HG02571 (cell line): Measurements from ENCODE around the gene OPCML.

Experiments
- ATAC-seq: cut with Tn5 transposase; IDR thresholded peaks from one replicate; pipeline ENCODE4 v1.9.1; 2021; ENCODE audit warnings: mild to moderate bottlenecking, moderate library complexity; ENCODE audit not compliant: unreplicated experiment

Gene OPCML

DNA sequence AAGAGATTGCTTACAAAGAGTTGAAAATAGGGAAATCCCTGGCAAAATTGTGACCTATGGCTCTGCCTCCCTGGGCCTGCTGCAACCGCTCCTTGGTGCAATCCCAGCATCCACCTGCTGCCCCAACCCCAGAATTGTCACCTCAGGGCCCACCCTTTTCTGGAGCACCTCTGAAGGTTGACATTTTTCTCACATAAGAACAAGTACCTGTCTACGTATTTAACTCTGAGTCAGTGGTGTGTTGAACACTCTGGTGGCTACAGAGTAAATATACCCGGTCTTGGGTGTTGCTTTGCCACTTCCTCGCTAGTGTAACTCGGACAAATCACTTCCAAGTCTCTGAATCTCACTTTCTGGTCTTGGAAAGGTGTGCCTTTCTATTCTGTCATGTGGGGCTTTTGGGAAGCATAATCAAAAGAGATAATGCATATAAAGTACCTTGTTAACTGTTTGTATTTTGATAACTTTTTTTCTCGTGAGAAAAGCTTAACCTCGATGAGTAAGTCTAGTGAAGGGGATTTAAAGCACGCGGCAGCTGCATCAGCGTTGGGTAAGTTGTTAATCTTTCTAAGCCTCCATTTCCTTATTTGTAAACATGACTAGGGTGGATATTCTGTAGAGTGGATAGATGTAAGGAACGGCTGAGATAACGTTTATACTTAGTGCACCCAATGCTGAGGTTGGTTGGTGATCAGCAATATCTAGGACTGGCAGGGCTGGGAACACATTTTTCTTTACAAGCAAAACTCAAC lies 881.2 kb downstream of the OPCML start:
- no peak for ATAC-seq

DNA sequence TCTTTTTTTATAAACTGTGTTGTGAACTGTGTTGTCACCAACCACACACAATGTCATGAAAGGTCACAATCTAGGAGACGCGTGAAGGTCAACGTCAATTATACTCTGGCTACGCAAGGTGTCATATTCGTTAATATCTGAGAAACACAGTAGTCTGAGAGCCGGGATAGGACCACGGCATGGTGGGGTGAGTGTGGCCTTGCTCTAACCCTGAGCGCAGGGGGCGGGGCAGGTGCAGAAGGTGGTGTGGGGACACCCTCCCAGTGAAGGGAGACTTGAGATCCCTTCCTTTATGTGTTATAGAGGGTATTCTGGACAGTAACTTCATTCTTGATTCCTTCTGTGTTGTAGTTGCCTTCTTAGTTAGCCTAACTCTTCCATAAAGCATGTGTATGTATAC lies 883.0 kb downstream of the OPCML start:
- no peak for ATAC-seq

DNA sequence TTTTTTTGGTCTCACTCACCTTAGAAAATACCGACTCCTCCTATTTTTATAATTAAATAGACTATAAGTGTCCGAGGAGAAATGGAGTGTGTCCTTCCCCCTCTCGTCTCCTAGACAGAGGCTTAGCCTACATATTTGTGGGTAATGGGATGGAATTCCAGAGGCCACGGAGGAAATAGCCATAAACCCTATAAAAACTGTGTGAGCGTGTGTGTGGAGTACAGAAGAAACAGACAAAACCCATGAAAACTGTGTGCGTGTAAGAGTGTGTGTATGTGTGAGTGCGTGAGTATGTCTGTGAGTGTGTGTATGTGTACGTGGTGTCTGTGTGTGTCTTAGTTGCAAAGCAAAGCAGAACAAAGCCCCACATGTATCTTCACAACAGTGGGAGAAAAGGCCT lies 883.5 kb downstream of the OPCML start:
- ATAC-seq, result no peak

DNA sequence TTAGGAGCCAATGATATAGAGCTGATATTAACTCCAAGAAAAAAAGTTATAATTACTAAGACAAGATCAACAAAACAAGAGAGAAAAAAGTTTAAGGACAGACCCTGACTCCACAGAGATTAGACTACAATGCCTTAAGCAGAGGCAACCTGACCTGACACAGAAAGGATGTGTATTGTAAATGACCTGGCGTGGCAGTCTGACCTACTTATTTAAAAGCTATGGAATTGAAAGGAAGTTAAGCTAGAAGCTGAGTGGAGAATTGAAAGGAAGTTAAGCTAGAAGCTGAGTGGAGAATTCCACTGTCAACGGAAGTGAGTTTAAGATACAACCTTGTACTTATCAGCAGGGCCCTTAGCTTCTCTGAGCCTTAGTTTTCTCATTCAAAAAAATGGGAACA lies 885.4 kb downstream of the OPCML start:
- ATAC-seq, result no peak

DNA sequence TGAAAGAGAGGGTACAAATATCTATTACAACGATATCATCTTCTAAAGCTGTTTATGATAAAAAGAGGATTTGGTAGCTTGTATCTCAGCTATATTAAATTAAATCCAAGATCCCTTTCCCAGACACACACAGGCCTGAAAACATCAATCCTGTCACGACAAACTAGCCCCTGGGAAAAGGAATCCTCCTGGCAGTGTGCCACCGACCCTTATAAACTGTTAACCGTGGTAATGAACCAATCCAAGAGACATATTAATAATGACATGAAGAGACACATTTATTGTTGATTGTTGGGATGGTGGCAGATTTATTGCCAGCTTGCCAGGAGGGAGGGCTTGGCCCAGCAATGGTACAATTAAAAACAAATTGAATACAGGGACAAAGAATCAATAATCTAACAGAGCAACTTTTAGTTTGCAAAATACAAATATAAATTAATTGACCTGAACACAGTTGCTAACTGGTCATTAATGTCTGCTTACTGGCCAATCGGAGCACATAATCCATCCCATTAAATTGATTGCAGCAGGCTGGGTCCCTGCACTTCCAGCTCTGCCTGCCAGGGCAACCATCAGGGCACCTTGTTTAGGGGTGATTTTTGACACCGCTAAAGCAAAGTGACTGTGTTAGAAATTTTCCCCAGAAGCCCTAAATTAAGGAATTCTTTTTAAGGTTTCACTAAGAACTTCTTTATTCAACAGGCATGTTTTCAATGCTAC lies 887.6 kb downstream of the OPCML start:
- ATAC-seq, result no peak

DNA sequence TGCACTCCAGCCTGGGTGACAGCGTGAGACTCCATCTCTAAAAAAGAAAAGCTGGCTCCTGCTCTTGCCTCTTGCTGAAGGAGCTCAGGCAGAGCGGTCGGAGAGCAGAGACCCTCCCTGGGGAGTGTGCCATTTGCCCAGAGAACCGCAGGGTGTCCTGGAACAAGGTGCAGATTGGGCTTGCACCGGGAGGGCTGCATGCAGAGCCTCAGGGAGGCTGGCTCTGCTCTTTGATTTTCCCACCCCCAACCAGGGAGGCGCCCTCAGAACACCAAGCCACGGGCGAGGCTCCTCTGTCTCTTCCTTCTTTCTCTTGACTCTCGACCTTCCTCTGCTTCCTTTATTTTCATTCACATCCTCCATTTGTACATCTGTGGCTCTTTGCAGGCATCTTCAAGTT lies 889.1 kb downstream of the OPCML start:
- no peak for ATAC-seq

DNA sequence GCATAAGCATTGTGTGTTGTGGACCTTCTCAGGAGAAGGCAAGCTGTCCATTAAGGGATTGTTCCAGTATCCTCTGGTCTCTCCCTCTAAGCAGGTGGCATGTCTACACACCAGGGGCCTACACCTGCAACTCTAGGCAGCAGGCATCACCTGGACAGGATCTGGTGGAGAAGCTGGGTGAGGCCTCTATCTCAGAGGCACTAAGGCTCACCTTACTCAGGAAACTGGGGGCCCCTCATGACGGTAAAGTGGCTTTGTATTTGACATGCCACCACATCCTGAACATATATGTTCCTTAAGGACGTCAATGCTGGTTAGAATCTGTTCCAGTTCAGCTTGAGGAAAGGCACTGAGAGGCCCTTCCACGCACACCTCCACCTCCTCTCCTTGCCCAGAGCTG lies 891.3 kb downstream of the OPCML start:
- ATAC-seq, result no peak

DNA sequence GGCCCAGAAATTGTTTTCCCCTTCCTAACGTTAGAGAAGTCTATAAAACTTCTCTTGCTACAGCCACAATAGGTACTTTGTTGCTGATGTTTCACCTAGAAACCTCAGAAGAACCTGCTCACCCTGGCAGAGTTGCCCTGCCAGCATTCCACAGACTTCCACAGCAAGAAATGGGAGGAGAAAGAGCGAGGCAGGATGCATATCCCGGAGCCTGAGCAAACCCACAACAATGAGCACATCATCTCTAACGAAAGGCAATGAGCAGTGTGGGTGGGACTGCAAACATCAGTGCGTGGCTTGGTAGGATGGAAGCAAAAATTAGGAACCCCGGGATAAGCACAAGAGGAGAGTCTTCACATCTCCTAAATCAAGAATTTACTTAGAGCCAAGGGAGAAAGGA lies 892.3 kb downstream of the OPCML start:
- no peak for ATAC-seq

DNA sequence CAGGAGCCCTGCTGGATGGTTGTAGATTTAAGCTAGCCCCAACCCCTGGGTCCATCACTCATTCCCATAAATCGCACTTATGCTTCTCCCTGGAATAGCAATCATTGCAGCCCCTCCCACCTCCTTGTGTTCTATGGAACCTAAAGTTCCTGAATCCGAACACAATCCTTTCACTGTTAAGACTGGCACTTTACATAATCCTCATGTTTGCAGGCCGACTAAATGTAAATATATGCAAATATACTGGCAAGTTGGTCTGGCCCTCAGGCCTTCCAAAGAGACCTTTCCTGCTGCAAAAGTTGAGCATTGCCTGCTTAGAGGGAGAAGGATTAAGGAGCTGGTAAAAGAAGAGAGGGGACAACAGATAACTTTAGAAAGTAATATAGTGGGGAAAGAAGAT lies 892.9 kb downstream of the OPCML start:
- ATAC-seq, result no peak

DNA sequence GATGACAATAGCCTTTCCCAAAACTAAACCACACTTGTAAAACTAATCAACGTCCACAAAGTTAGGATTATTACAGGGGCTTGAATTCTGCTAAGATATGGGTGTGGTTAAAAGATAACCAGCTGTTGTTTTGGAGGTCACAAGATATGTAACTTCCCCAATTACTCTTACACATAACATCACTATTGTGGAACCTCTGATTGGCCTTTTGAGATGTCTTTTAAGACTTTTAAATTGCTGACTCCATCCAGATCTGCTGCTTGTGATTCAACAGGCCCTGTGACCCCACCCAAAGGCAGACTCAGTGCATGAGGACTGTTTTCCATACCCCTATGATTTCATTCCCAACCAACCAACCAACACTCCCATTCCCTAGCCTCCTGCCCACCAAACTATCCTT lies 893.9 kb downstream of the OPCML start:
- ATAC-seq, result no peak

DNA sequence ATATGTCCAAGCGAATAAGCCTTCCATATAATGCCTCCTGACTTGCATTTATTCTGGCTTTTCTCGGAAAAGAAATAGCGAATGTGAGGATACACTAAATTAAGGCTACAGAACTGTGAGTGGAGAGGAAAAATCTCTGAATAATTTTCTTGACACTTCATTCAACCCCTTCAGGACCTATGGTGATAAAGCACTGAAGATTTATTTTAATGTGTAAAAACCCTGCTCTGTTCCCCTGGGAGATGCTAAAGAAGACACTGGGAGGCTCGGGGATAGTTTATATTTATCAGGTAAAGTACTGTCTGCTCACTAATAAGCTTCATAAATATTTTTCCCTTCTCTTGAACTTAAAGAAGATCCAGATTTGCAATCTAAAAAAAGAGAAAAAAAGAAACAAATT lies 895.8 kb downstream of the OPCML start:
- ATAC-seq, result no peak

DNA sequence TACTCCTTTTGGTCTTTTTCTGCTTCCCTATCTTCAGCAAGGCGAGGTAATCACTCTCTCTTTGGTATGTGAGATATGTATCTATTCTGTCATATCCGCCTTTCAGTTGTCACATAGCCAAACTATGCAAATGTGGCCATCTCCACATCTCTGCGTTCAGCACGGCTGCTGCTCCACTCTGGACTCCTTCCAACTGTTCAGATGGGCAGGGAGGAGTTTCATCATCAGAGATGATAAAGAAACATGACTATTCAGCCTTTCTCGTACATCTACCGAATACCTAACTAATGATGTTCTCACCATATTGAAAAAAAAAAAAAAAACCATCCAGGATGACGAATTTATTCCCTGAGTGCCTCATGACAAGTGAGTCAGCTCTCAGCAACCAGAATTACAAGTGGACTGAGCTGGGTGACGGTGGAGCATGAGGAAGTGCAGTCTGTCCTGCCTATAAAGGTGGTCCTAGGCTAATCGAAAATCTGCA lies 899.6 kb downstream of the OPCML start:
- ATAC-seq, result no peak

DNA sequence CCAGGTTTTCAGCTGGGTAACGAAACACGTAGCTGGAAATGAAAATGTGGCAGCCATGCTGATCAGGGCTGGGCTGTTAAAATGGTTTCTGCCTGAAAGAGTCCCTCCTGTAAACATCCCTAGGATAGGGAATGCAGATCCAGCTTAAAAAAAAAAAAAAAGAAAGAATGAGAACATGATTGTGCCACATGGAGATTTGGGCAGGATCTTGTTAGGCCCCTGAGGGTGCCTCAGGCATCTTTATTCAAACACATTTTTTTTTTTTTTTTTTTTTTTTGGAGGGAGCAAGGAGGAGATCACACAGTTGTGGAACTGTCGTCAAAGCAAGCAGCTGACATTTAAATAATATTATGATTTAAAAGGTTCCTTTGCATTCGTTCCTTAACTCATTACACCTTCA lies 900.3 kb downstream of the OPCML start:
- no peak for ATAC-seq

DNA sequence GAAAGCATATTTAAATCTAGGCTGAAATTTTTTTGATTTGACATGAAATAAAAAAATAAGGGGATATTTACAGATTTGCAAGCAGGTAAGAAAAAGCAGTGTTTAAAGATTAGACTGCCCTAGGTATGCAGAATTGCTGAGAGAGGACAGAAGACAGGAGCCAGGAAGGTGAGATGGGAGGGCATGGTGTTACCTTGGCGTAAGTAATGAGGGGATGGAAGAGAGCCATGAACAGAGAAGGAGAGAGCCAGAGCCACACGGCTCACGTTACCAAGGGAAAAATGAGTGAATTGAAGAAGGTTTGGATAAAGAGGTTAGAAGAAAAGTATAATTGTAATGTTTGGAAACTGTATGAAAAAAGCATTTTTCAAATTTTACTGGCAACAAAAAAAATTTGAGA lies 904.3 kb downstream of the OPCML start:
- ATAC-seq, result no peak

DNA sequence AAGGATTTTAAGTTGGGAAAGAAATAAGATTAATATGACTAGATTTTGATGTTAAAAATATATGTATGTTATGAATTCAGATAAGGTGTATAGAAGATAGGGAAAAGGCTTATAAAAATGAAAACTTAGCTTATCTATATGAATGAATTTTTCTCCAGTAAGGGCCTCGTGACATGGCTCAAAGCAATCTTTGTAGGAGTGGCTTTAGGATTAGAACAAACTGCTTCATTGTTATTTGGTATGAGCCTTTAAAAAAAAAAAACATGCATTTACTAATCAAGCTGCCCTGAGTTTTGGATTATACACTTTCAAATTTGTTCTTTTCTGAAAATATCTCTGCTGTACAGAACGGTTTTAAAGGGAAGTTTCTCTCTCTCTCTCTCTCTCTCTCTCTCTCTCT lies 905.9 kb downstream of the OPCML start:
- no peak for ATAC-seq

DNA sequence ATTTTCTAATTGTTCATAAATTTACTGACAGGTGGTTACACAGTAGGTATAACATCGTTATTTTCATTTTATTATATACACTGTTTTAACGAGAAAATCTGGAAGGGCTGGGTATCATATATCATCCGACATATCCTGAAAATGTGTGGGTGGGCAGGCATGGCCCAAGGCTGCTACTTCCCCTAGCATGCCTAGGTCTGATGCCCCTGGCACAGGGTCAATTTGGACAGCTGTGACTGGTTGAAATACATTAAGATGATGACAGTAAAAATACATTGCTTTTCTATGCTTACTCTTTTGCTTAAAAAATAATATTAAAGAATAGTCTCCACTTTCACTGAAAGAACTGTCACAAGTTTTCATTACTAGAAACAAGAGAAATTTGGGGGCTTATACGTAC lies 908.8 kb downstream of the OPCML start:
- ATAC-seq, result no peak

DNA sequence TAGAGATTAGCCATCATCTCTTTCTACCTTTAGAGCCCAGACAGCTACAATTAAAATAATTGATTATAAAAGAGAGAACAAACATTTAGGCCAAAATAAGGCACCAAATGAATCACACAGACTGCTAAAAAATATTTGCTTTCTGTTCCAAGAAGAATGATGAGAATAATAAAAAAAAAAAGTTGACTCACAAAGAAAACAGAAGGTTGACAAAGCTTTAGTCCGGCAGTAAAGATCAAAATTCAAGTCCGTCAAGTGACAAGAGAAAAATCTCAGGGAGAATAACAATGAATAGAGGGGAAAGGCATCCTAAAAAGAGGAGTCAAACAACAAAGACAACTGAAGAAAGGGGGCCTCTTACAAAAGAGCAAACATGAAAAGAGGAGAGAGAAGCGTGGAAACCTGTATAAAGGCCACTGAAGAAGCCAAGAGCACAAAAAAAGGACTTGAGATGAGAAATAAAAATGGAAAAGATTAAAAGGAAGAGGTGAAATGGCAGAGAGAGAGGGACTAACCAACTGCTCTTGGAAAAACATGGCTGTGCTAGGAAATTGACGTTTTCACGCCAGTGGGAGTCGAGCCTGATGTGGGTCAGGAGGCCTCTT lies 910.2 kb downstream of the OPCML start:
- no peak for ATAC-seq

DNA sequence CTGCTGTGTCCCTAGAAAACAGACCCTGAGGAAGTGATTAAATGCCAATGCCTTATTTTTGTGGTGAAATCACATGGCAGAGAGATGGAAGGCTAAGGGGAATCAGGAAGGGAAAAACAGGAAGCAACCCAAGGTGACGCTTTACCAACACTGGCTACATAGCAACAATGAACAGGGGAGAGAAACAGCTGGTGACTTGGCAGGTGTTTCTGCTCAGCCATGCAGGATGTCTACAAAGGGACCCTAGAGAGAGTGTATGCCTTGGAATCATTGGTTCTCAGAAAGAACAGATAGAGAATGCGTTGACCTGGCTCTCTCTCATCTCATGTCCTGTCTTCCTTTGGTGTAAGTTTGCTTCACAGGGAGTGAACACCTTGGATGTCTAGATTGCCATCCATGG lies 911.9 kb downstream of the OPCML start:
- ATAC-seq, result no peak

DNA sequence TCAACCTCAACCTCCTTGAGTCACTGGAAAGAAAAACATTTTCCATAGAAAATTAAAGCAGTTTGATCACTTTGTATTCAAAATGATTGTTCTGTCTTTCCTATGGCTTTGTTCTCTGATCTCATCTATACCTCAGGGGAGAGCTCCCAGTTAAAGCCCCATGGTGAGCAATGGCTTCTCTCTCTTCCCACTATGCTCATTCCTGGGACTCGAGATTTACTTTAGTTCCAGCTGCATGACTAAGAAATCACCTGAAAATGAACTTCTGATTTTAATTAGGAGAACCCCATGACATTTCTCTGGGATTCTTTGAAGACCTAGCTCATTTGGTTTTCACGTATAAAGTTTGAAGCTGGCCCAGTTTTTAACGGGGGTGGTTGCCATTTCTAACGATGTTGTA lies 921.5 kb downstream of the OPCML start:
- no peak for ATAC-seq

DNA sequence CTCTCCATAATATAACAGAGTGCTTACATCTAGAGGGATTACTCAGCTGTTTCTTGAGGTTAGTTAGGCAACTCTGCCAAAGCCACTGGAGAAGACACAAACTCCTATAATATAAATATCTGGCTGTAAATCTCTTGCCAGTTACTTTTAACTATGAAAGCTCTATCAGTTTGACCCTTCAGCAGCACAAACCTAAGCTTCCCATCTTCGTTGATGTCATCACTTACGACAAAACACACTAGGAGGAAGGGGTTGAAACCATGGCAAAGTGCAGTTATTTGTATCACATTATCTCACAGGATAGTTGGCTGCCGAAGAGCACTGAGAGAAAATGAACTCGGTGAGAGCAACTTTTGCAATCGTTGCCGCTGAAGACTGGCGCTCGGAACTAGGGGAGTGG lies 922.1 kb downstream of the OPCML start:
- no peak for ATAC-seq

DNA sequence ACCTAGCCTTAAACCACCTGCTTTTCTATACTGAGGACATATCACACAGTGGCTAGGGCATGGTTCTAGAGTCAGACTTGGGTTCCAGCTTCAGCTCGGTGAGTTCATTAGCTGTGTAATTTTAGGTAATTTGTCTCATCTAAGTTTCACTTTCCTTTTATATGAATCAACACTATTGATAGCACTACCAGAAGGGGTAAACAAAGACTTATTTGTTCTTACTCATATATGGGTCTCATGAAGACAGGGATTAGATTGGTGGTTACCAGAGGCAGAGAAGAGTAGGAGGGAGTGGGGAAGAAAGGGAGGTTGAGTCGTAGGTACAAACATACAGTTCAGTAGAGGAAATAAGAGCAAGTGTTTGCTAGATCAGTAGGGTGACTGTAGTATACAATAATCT lies 924.7 kb downstream of the OPCML start:
- no peak for ATAC-seq
